CD8-positive, alpha-beta memory T cell (primary cell): Measurements from ENCODE around the gene STK11. TPM values are rescaled to one million over a fixed set of nuclear protein-coding genes. Genes with fewer than 3 reads are reported as not detected.
"Not testable (repeated sequence)": the region's sequence is repeated elsewhere in the genome, so short reads cannot be mapped to it uniquely, and the experiment has no call there.

Experiments
- CTCF ChIA-PET: fragments of 350-600 bp; sonication (Branson Sonifier 250); formaldehyde crosslinking; loops from one replicate; lab custom pipeline; 2021; ENCODE audit warnings: antibody characterized with exemption; lab: Charles Lee
- POLR2A ChIA-PET: fragments of 350-600 bp; sonication (Branson Sonifier 250); formaldehyde crosslinking; loops from one replicate; lab custom pipeline; 2021; ENCODE audit warnings: antibody characterized with exemption; lab: Charles Lee
- DNase-seq, 5 donors: peaks; one replicate each; pipeline versions ENCODE4 v3.0.0 to v3.0.0-alpha.2; 2020 to 2022; ENCODE audit warnings: mixed read lengths in 1 of 5
- H3K27ac ChIP-seq: one replicate; pipeline ENCODE4 v1.7.0; 2013; ENCODE audit warnings: low read depth, mild to moderate bottlenecking, low read length, moderate library complexity
- H3K27me3 ChIP-seq: 2 replicates; pipeline ENCODE4 v1.7.0; 2013; ENCODE audit warnings: low read length, mild to moderate bottlenecking; ENCODE audit not compliant: insufficient read depth, poor library complexity, severe bottlenecking
- H3K36me3 ChIP-seq: 2 replicates; pipeline ENCODE4 v1.7.0; 2013; ENCODE audit warnings: mild to moderate bottlenecking, low read length, moderate library complexity; ENCODE audit not compliant: insufficient read depth
- H3K4me1 ChIP-seq: 2 replicates; pipeline ENCODE4 v1.7.0; 2013; ENCODE audit warnings: mild to moderate bottlenecking, low read length, moderate library complexity; ENCODE audit not compliant: insufficient read depth
- H3K4me3 ChIP-seq: 2 replicates; pipeline ENCODE4 v1.7.0; 2013; ENCODE audit warnings: mild to moderate bottlenecking, low read length
- H3K9me3 ChIP-seq: 2 replicates; pipeline ENCODE4 v1.7.0; 2013; ENCODE audit warnings: mild to moderate bottlenecking, low read length
- H3K27ac Mint-ChIP-seq, 8 donors: one replicate each; pipeline ENCODE4 v1.8.0; 2020 to 2021; ENCODE audit warnings: mixed read lengths in 8 of 8, mild to moderate bottlenecking in 6 of 8, inconsistent platforms in 3 of 8, moderate library complexity in 3 of 8
- H3K27me3 Mint-ChIP-seq, 2 donors: one replicate each; pipeline ENCODE4 v1.8.0; 2020 to 2021; ENCODE audit warnings: mixed read lengths in 2 of 2, mild to moderate bottlenecking in 1 of 2, moderate library complexity in 1 of 2
- H3K36me3 Mint-ChIP-seq, 3 donors: one replicate each; pipeline ENCODE4 v1.8.0; 2020 to 2021; ENCODE audit warnings: mixed read lengths in 3 of 3, inconsistent platforms in 1 of 3, mild to moderate bottlenecking in 1 of 3
- H3K4me1 Mint-ChIP-seq, 3 donors: one replicate each; pipeline ENCODE4 v1.8.0; 2020 to 2021; ENCODE audit warnings: mixed read lengths in 3 of 3, inconsistent platforms in 1 of 3, mild to moderate bottlenecking in 1 of 3
- H3K4me3 Mint-ChIP-seq, 7 donors: one replicate each; pipeline ENCODE4 v1.8.0; 2020 to 2021; ENCODE audit warnings: mixed read lengths in 7 of 7, mild to moderate bottlenecking in 6 of 7, moderate library complexity in 4 of 7, inconsistent platforms in 2 of 7
- H3K9me3 Mint-ChIP-seq, 5 donors: one replicate each; pipeline ENCODE4 v1.8.0; 2020 to 2022; ENCODE audit warnings: mixed read lengths in 5 of 5, mild to moderate bottlenecking in 3 of 5, moderate library complexity in 2 of 5, inconsistent platforms in 1 of 5
- polyA plus RNA-seq: library from polyadenylated mRNA; unstranded; fragments of 300-500 nt; fragmentation: Illumina TruSeq; gene quantifications from one replicate; pipeline ENCODE4 v1.2.3, GENCODE V29; 2021
- total RNA-seq, 2 experiments: library from RNA; stranded (reverse); gene quantifications; one replicate each; pipeline ENCODE4 v1.2.3, GENCODE V29; 2021

Gene STK11
- total and polyA plus RNA-seq, 3 experiments from 2014 or later: 37.0 to 69.7 (median 66.9) TPM

DNA sequence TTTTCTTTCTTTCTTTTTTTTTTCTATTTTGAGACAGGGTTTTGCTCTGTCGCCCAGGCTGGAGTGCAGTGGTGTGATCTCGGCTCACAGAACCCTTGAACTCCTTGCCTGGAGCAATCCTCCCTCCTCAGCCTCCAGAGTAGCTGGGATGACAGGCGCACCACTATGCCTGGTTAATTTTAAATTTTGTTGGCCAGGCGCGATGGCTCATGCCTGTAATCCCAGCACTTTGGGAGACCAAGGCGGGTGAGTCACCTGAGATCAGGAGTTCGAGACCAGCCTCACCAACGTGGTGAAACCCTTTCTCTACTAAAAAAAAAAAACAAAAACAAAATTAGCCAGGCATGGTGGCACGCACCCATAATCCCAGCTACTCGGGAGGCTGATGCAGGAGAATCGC lies 22.9 kb upstream of the STK11 start:
- ChIA-PET POLR2A (interaction anchor here (0.7 kb wide), 1 partner anchor 11 kb away, joined by 4 read pairs; no protein-coding TSS in a partner anchor), CTCF (no interaction called here)
- H3K4me1 ChIP-seq: peaks cover 7% of the 10 kb centered on the region
- no peak overlapping the region for H3K27ac ChIP-seq
- no peaks in the 10 kb centered on the region for H3K36me3 ChIP-seq
- H3K9me3 Mint-ChIP-seq: no peaks in the 10 kb centered on the region
- H3K4me3 Mint-ChIP-seq: no peak overlapping the region
- DNase-seq: no peak
- H3K27me3 Mint-ChIP-seq: peaks cover 5% of the 10 kb centered on the region in 2 donors
- H3K4me3 ChIP-seq: no peak overlapping the region
- H3K9me3 ChIP-seq: no peaks in the 10 kb centered on the region
- H3K36me3 Mint-ChIP-seq: no peaks in the 10 kb centered on the region
- H3K27ac Mint-ChIP-seq: no peak overlapping the region
- H3K27me3 ChIP-seq: no peaks in the 10 kb centered on the region
- peaks cover 8 to 12% (median 9%) of the 10 kb centered on the region in 3 donors for H3K4me1 Mint-ChIP-seq

GRCh38 chr19:1183543-1184172 lies 21.9 kb upstream of the STK11 start:
- Mint-ChIP-seq H3K27me3 (peaks cover 5% of the 10 kb centered on the region in 2 donors), H3K4me3 (no peak overlapping the region), H3K4me1 (peaks cover 8 to 12% (median 9%) of the 10 kb centered on the region in 3 donors), H3K27ac (no peak overlapping the region), H3K36me3 (no peaks in the 10 kb centered on the region), H3K9me3 (no peaks in the 10 kb centered on the region)
- Histone ChIP-seq H3K27ac (no peak overlapping the region), H3K27me3 (no peaks in the 10 kb centered on the region), H3K9me3 (no peaks in the 10 kb centered on the region), H3K4me1 (peaks cover 7% of the 10 kb centered on the region), H3K4me3 (no peak overlapping the region), H3K36me3 (no peaks in the 10 kb centered on the region)
- DNase-seq: no peak
- ChIA-PET POLR2A (no interaction called here), CTCF (no interaction called here)

GRCh38 chr19:1189419-1189818 lies 16.2 kb upstream of the STK11 start:
- Mint-ChIP-seq H3K4me3 (peak overlapping the region in 6 of 7 donors; percentile 18 to 66 (median 46)), H3K9me3 (no peaks in the 10 kb centered on the region), H3K27ac (peak overlapping the region; percentile 17 to 92 (median 75)), H3K27me3 (peaks cover 0 to 2% of the 10 kb centered on the region in 2 donors), H3K4me1 (peaks cover 19 to 27% (median 22%) of the 10 kb centered on the region in 3 donors), H3K36me3 (no peaks in the 10 kb centered on the region)
- Histone ChIP-seq H3K27ac (peak overlapping the region; percentile 33), H3K36me3 (no peaks in the 10 kb centered on the region), H3K9me3 (no peaks in the 10 kb centered on the region), H3K4me3 (no peak overlapping the region), H3K4me1 (peaks cover 30% of the 10 kb centered on the region), H3K27me3 (no peaks in the 10 kb centered on the region)
- DNase-seq: peak in 2 of 5 donors; percentile 37 to 73
- POLR2A ChIA-PET: no interaction called here
- CTCF ChIA-PET: no interaction called here

GRCh38 chr19:1199531-1199930 lies 6.0 kb upstream of the STK11 start:
- Mint-ChIP-seq H3K36me3 (no peaks in the 10 kb centered on the region), H3K27ac (no peak overlapping the region), H3K4me3 (no peak overlapping the region), H3K9me3 (no peaks in the 10 kb centered on the region), H3K27me3 (no peaks in the 10 kb centered on the region), H3K4me1 (peaks cover 12 to 14% (median 13%) of the 10 kb centered on the region in 3 donors)
- Histone ChIP-seq H3K4me3 (no peak overlapping the region), H3K9me3 (no peaks in the 10 kb centered on the region), H3K27me3 (no peaks in the 10 kb centered on the region), H3K4me1 (peaks cover 17% of the 10 kb centered on the region), H3K27ac (no peak overlapping the region), H3K36me3 (no peaks in the 10 kb centered on the region)
- CTCF ChIA-PET: interaction anchor here (0.6 to 2.9 kb wide), 4 partner anchors 13 to 135 kb away, joined by 3 to 13 read pairs (median 4); no protein-coding TSS in a partner anchor
- DNase-seq: no peak
- POLR2A ChIA-PET: interaction anchor here (1.3 kb wide), 1 partner anchor 93 kb away, joined by 3 read pairs; no protein-coding TSS in a partner anchor

GRCh38 chr19:1200614-1201013 lies 5.0 kb upstream of the STK11 start:
- not testable (repeated sequence) for H3K4me3 Mint-ChIP-seq

DNA sequence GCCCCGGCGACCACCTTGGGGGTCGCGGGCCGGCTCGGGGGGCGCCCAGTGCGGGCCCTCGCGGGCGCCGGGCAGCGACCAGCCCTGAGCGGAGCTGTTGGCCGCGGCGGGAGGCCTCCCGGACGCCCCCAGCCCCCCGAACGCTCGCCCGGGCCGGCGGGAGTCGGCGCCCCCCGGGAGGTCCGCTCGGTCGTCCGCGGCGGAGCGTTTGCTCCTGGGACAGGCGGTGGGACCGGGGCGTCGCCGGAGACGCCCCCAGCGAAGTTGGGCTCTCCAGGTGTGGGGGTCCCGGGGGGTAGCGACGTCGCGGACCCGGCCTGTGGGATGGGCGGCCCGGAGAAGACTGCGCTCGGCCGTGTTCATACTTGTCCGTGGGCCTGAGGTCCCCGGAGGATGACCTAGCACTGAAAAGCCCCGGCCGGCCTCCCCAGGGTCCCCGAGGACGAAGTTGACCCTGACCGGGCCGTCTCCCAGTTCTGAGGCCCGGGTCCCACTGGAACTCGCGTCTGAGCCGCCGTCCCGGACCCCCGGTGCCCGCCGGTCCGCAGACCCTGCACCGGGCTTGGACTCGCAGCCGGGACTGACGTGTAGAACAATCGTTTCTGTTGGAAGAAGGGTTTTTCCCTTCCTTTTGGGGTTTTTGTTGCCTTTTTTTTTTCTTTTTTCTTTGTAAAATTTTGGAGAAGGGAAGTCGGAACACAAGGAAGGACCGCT lies 729 bp downstream of the STK11 start:
- Mint-ChIP-seq H3K27me3 (no peaks in the 10 kb centered on the region), H3K4me3 (peak overlapping the region; percentile 92 to 98 (median 95)), H3K4me1 (peaks cover 17 to 47% (median 27%) of the 10 kb centered on the region in 3 donors), H3K27ac (peak overlapping the region; percentile 79 to 98 (median 92)), H3K36me3 (peaks cover 0 to 22% (median 0%) of the 10 kb centered on the region in 3 donors), H3K9me3 (no peaks in the 10 kb centered on the region)
- H3K9me3 ChIP-seq: no peaks in the 10 kb centered on the region
- DNase-seq: no peak
- H3K4me3 ChIP-seq: peak overlapping the region; percentile 90
- H3K4me1 ChIP-seq: peaks cover 40% of the 10 kb centered on the region
- ChIA-PET CTCF (no interaction called here), POLR2A (interaction anchor here (0.6 to 1.0 kb wide), 3 partner anchors 116 to 570 kb away, joined by 3 to 12 read pairs (median 6); no protein-coding TSS in a partner anchor)
- H3K27ac ChIP-seq: peak overlapping the region; percentile 67
- H3K36me3 ChIP-seq: no peaks in the 10 kb centered on the region
- no peaks in the 10 kb centered on the region for H3K27me3 ChIP-seq

More at GRCh38 chr19:1200614-1201013, 5.0 kb upstream of the STK11 start:
- peaks cover 12 to 18% (median 13%) of the 10 kb centered on the region in 3 donors for H3K4me1 Mint-ChIP-seq
- ChIA-PET POLR2A (interaction anchor here (0.6 kb wide), 1 partner anchor 68 kb away, joined by 3 read pairs; no protein-coding TSS in a partner anchor), CTCF (interaction anchor here (1.2 to 2.9 kb wide), 3 partner anchors 19 to 136 kb away, joined by 3 to 13 read pairs (median 6); no protein-coding TSS in a partner anchor)
- H3K27ac Mint-ChIP-seq: peak overlapping the region in 1 of 8 donors; percentile 69
- not testable (repeated sequence) for H3K9me3 Mint-ChIP-seq, H3K36me3 ChIP-seq, H3K27me3 ChIP-seq, H3K9me3 ChIP-seq, H3K27me3 Mint-ChIP-seq, H3K36me3 Mint-ChIP-seq, H3K27ac ChIP-seq, DNase-seq, H3K4me3 ChIP-seq
- H3K4me1 ChIP-seq: peaks cover 24% of the 10 kb centered on the region

GRCh38 chr19:1206864-1207450 lies 1.4 kb downstream of the STK11 start:
- Histone ChIP-seq H3K27ac (peak overlapping the region; percentile 67), H3K9me3 (no peaks in the 10 kb centered on the region), H3K27me3 (no peaks in the 10 kb centered on the region), H3K36me3 (no peaks in the 10 kb centered on the region), H3K4me3 (peak overlapping the region; percentile 90), H3K4me1 (peaks cover 46% of the 10 kb centered on the region)
- Mint-ChIP-seq H3K36me3 (peaks cover 0 to 27% (median 0%) of the 10 kb centered on the region in 3 donors), H3K27ac (peak overlapping the region; percentile 79 to 98 (median 92)), H3K9me3 (no peaks in the 10 kb centered on the region), H3K4me1 (peaks cover 17 to 52% (median 30%) of the 10 kb centered on the region in 3 donors), H3K4me3 (peak overlapping the region; percentile 92 to 98 (median 95)), H3K27me3 (no peaks in the 10 kb centered on the region)
- ChIA-PET CTCF (no interaction called here), POLR2A (interaction anchor here (0.6 to 1.0 kb wide), 3 partner anchors 116 to 570 kb away, joined by 3 to 12 read pairs (median 6); no protein-coding TSS in a partner anchor)
- DNase-seq: peak in 3 of 5 donors; percentile 22 to 32 (median 29)
